ENCODE measurements around the gene SLIT3.

The SLIT3 gene

GRCh38 chr5:169029037-169029436, 271.9 kb downstream of the SLIT3 start:
- H2AFZ ChIP-seq, result no peak overlapping the region
- H3K4me1 ChIP-seq, result no peaks in the 10 kb centered on the region
- H3K4me2 ChIP-seq (ENCODE audit: low read length), result no peak overlapping the region
- no peaks in the 10 kb centered on the region for H3K9me3 ChIP-seq (ENCODE audit: control insufficient read depth, low read length)
- H3K36me3 ChIP-seq (ENCODE audit: control insufficient read depth, insufficient read depth, low read length), result no peaks in the 10 kb centered on the region
- H3K4me3 ChIP-seq (ENCODE audit: low read depth, low read length), result no peak overlapping the region
- H3K9ac ChIP-seq, result no peak overlapping the region
- H3K27me3 ChIP-seq (ENCODE audit: control insufficient read depth, insufficient read depth, low read length), result no peaks in the 10 kb centered on the region
- H3K79me2 ChIP-seq, result peaks cover 17% of the 10 kb centered on the region
- TF ChIP-seq CTCF (IDR thresholded peaks at IDR 0.05), result no peak
- H3K27ac ChIP-seq, result no peak overlapping the region

DNA sequence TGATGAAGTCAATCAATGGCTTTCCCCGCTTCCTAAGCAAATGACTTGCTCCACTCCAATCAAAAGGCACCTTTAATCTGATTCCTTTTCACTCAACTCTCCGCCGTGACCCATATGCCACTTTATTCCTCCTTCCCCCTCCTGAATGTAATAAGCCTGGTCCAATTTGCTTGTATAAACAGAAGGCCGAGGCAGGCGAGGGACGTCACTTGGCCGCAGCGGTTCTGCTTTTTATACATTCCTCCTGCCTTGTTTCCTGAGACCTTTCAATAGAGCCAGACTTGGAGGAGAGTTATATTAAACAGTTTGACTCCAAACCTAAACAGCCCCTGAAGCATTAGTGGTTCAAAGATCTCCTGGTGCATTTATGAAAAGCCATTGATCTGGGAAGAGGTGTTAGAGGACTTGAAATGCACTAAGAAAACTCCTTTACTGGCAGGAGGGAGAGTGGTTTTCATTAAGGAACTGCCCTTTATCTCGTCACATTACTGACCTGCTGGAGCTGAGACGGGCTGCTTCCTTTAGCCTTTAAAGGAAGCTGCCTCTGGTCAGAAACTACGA, 273.4 kb downstream of the SLIT3 start:
- Histone ChIP-seq H3K4me2 (ENCODE audit: low read length) (no peak overlapping the region), H2AFZ (no peak overlapping the region), H3K79me2 (peaks cover 13% of the 10 kb centered on the region), H3K27ac (no peak overlapping the region), H3K9ac (no peak overlapping the region), H3K9me3 (ENCODE audit: control insufficient read depth, low read length) (no peaks in the 10 kb centered on the region), H3K27me3 (ENCODE audit: control insufficient read depth, insufficient read depth, low read length) (no peaks in the 10 kb centered on the region), H3K4me3 (ENCODE audit: low read depth, low read length) (no peak overlapping the region), H3K4me1 (no peaks in the 10 kb centered on the region), H3K36me3 (ENCODE audit: control insufficient read depth, insufficient read depth, low read length) (no peaks in the 10 kb centered on the region)
- no peak for TF ChIP-seq CTCF (IDR thresholded peaks at IDR 0.05)

- no peak overlapping the region for H3K4me3 ChIP-seq (ENCODE audit: low read depth, low read length)
- no peak overlapping the region for H3K4me2 ChIP-seq (ENCODE audit: low read length)
- H3K9me3 ChIP-seq (ENCODE audit: control insufficient read depth, low read length), result no peaks in the 10 kb centered on the region
- H3K79me2 ChIP-seq, result peaks cover 13% of the 10 kb centered on the region
- H3K4me1 ChIP-seq, result no peaks in the 10 kb centered on the region
- H3K36me3 ChIP-seq (ENCODE audit: control insufficient read depth, insufficient read depth, low read length), result no peaks in the 10 kb centered on the region
- no peak overlapping the region for H3K27ac ChIP-seq
- no peak overlapping the region for H2AFZ ChIP-seq
- TF ChIP-seq CTCF (IDR thresholded peaks at IDR 0.05), result no peak
- no peaks in the 10 kb centered on the region for H3K27me3 ChIP-seq (ENCODE audit: control insufficient read depth, insufficient read depth, low read length)
- H3K9ac ChIP-seq, result no peak overlapping the region
Observed at GRCh38 chr5:169025491-169025890, 275.4 kb downstream of the SLIT3 start.

DNA sequence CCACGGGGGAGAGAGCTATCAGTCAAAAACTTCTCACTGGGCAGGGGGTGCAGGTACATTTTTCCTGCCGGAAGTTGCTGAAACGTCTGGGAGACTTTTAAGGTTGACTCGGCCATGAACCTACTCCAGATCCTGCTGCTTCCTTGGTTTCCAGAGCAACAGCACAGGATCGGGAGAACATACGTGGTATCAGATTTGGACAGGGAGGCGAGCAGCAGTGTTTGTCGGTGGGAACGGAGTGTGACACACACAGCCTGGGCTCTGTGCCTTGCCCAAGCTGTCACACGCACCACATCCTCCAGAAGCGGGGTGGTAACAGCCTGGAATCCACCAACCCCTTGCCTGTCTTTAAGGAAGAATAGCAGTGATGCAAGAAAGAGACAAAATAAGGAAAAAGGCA, 276.5 kb downstream of the SLIT3 start:
- H3K9me3 ChIP-seq (ENCODE audit: control insufficient read depth, low read length), result no peaks in the 10 kb centered on the region
- no peak overlapping the region for H3K4me3 ChIP-seq (ENCODE audit: low read depth, low read length)
- H3K27ac ChIP-seq, result no peak overlapping the region
- no peaks in the 10 kb centered on the region for H3K27me3 ChIP-seq (ENCODE audit: control insufficient read depth, insufficient read depth, low read length)
- no peak overlapping the region for H2AFZ ChIP-seq
- no peak overlapping the region for H3K9ac ChIP-seq
- no peak for TF ChIP-seq CTCF (IDR thresholded peaks at IDR 0.05)
- no peak overlapping the region for H3K4me2 ChIP-seq (ENCODE audit: low read length)
- H3K4me1 ChIP-seq, result no peaks in the 10 kb centered on the region
- H3K36me3 ChIP-seq (ENCODE audit: control insufficient read depth, insufficient read depth, low read length), result no peaks in the 10 kb centered on the region
- H3K79me2 ChIP-seq, result peaks cover 13% of the 10 kb centered on the region

DNA sequence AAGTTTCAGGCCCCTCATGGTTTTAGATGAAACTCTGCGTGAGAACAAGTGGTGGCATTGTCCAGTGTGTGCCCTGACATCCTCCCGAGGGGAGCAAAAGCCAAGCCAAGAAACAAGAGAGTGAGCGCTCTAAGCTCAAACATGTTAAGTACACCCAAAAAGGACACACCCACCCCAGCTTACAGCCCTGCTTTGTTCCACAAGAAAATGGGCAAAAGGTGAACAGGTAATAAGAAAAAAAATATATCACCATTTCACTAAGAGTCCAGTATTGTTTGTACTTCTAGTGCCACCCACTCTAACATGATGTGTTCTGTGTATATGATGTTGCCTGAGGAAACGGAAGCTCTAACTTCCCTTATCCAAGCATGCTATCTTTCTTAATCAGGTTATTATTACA, 278.2 kb downstream of the SLIT3 start:
- H3K27me3 ChIP-seq (ENCODE audit: control insufficient read depth, insufficient read depth, low read length), result no peaks in the 10 kb centered on the region
- no peaks in the 10 kb centered on the region for H3K4me1 ChIP-seq
- no peak overlapping the region for H3K9ac ChIP-seq
- no peak overlapping the region for H3K4me2 ChIP-seq (ENCODE audit: low read length)
- H2AFZ ChIP-seq, result no peak overlapping the region
- H3K36me3 ChIP-seq (ENCODE audit: control insufficient read depth, insufficient read depth, low read length), result no peaks in the 10 kb centered on the region
- peaks cover 13% of the 10 kb centered on the region for H3K79me2 ChIP-seq
- H3K27ac ChIP-seq, result no peak overlapping the region
- TF ChIP-seq CTCF (IDR thresholded peaks at IDR 0.05), result no peak
- no peaks in the 10 kb centered on the region for H3K9me3 ChIP-seq (ENCODE audit: control insufficient read depth, low read length)
- no peak overlapping the region for H3K4me3 ChIP-seq (ENCODE audit: low read depth, low read length)
